K562 (cell line): ENCODE results near the gene FMOD. TPM values are rescaled to one million over a fixed set of nuclear protein-coding genes. Genes with fewer than 3 reads are reported as not detected.

Source experiments
- GATAD2A ChIP-seq: fragments of 450-650 bp; IDR thresholded peaks from 2 replicates; pipeline ENCODE4 v1.6.1; 2017
- HLTF ChIP-seq: fragments of 450-650 bp; IDR thresholded peaks from 2 replicates; pipeline ENCODE4 v1.6.1; 2016
- PHF21A ChIP-seq: fragments of 450-650 bp; IDR thresholded peaks from 2 replicates; pipeline ENCODE4 v1.6.1; 2017; ENCODE audit warnings: low read depth, borderline replicate concordance
- TCF7 ChIP-seq: sonication (generic); IDR thresholded peaks from 2 replicates; pipeline ENCODE4 v1.6.1; 2016; ENCODE audit warnings: antibody characterized with exemption, borderline replicate concordance
- ZNF133 ChIP-seq: fragments of 250-450 bp; sonication (Bioruptor Pico); IDR thresholded peaks from 2 replicates; pipeline ENCODE4 v1.4.0; 2020; ENCODE audit warnings: mild to moderate bottlenecking
- ZNF696 ChIP-seq: fragments of 250-450 bp; sonication (Bioruptor Pico); conservative IDR thresholded peaks from 2 replicates; pipeline ENCODE4 v1.4.0; 2020; ENCODE audit warnings: mild to moderate bottlenecking, moderate library complexity
- polyA plus RNA-seq, 8 experiments: library from polyadenylated mRNA; depleted of rRNA in 4 of 8; stranded (reverse) in 5 of 8; unstranded in 3 of 8; fragments of >200 nt; fragmentation: Nextera tagmentation in 2 of 8; fragmentation: Illumina TruSeq in 1 of 8; extraction: Ambion mirVana in 2 of 8; extraction: Trizol in 1 of 8; gene quantifications; 2 replicates each; pipeline versions ENCODE4 v1.2.1 to v1.2.3, GENCODE V29; 2011 to 2014; ENCODE audit warnings: inconsistent platforms in 1 of 8, missing spikeins in 1 of 8
- total RNA-seq, 7 experiments: library from RNA; depleted of rRNA in 6 of 7; stranded (reverse); fragments of >200 nt in 6 of 7; fragmentation: Illumina TruSeq in 2 of 7; extraction: Trizol in 2 of 7; gene quantifications; 2 replicates each; pipeline versions ENCODE4 v1.2.1 to v1.2.3, GENCODE V29; 2011 to 2021; ENCODE audit warnings: low replicate concordance in 1 of 7
- TF ChIP-seq, protein P1 (sequence below), 2 experiments: fragments of 450-650 bp in 1 of 2; sonication (generic) in 1 of 2; formaldehyde crosslinking in 1 of 2; IDR thresholded peaks; 2 replicates each; pipeline versions ENCODE4 v1.7.1 to v1.9.0; 2016 to 2022; ENCODE audit warnings: inconsistent platforms in 1 of 2, mild to moderate bottlenecking in 1 of 2, missing genetic modification reagents in 1 of 2
- TF ChIP-seq, protein P2 (sequence below): sonication (generic); IDR thresholded peaks from 2 replicates; pipeline ENCODE4 v1.6.1; 2016
- TF ChIP-seq, protein P3 (sequence below): fragments of 450-650 bp; formaldehyde crosslinking; IDR thresholded peaks from 2 replicates; pipeline ENCODE4 v1.4.0; 2022; ENCODE audit warnings: mild to moderate bottlenecking, moderate library complexity
- TF ChIP-seq, protein P4 (sequence below): fragments of 250-450 bp; sonication (Bioruptor Pico); IDR thresholded peaks from 2 replicates; pipeline ENCODE4 v1.4.0; 2020; ENCODE audit warnings: mild to moderate bottlenecking, moderate library complexity
- TF ChIP-seq, protein P5 (sequence below): sonication (generic); formaldehyde crosslinking; IDR thresholded peaks from 2 replicates; pipeline ENCODE4 v1.8.1; 2023; ENCODE audit warnings: mild to moderate bottlenecking, missing genetic modification reagents

Gene FMOD
- total and polyA plus RNA-seq, 9 of the 15 experiments (the other 6 are each of a cell fraction or from before 2014, with no cell fraction given) = 0.03 to 0.13 (median 0.03) TPM; not detected in 6

DNA sequence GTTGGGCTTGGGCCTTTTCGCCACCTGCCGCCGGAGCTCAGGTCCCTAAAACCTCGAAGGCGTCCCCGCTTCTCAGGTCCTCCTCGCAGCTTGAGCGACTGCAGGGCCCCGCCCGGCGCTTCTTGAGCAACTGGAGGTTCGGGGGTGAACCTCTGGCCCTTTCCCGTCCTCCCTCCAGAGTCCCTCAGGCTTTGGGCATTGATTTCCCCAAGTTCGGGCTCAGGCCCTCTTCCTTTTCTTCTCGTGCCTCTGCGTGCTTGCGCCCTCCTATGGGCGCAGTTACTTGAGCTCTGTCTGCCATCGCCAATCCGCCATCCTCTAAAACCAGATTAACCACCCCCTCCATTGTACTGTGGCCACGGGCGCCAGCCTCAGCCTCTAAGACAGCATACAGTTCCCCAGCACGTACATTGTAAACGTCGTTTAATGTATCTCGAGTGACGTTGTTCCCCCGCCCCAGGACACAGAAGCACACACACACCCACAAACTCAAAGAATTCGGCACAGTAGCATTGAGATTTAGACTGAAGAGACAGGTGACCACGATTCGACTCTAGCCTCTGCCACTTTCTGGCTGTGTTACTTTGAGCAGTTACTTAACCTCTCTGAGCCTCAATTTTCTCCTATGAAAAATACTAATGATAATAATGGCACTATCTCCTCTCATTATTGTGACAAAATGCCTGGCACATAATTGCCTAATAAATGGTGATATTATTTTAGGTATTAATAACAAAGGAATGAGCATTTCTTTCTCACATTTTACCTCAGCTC is 23.1 kb downstream of the FMOD start (continued):
- TF ChIP-seq, protein P1, sequence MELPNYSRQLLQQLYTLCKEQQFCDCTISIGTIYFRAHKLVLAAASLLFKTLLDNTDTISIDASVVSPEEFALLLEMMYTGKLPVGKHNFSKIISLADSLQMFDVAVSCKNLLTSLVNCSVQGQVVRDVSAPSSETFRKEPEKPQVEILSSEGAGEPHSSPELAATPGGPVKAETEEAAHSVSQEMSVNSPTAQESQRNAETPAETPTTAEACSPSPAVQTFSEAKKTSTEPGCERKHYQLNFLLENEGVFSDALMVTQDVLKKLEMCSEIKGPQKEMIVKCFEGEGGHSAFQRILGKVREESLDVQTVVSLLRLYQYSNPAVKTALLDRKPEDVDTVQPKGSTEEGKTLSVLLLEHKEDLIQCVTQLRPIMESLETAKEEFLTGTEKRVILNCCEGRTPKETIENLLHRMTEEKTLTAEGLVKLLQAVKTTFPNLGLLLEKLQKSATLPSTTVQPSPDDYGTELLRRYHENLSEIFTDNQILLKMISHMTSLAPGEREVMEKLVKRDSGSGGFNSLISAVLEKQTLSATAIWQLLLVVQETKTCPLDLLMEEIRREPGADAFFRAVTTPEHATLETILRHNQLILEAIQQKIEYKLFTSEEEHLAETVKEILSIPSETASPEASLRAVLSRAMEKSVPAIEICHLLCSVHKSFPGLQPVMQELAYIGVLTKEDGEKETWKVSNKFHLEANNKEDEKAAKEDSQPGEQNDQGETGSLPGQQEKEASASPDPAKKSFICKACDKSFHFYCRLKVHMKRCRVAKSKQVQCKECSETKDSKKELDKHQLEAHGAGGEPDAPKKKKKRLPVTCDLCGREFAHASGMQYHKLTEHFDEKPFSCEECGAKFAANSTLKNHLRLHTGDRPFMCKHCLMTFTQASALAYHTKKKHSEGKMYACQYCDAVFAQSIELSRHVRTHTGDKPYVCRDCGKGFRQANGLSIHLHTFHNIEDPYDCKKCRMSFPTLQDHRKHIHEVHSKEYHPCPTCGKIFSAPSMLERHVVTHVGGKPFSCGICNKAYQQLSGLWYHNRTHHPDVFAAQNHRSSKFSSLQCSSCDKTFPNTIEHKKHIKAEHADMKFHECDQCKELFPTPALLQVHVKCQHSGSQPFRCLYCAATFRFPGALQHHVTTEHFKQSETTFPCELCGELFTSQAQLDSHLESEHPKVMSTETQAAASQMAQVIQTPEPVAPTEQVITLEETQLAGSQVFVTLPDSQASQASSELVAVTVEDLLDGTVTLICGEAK (IDR thresholded peaks at IDR 0.05) = no peak; the same call in 1 of the 2 replicates
- TF ChIP-seq, protein P1 (CRISPR knock-in tag; IDR thresholded peaks at IDR 0.05) = peak; percentile 19; the same call in 1 of the 2 replicates
- TF ChIP-seq HLTF (peak; percentile 52; the same call in 1 of the 2 replicates), PHF21A (0 out of 2 replicates have a peak, but pooled peaks have one; percentile 64), TCF7 (no peak), ZNF133 (no peak), ZNF696 (no peak), GATAD2A (no peak)
- TF ChIP-seq, protein P2, sequence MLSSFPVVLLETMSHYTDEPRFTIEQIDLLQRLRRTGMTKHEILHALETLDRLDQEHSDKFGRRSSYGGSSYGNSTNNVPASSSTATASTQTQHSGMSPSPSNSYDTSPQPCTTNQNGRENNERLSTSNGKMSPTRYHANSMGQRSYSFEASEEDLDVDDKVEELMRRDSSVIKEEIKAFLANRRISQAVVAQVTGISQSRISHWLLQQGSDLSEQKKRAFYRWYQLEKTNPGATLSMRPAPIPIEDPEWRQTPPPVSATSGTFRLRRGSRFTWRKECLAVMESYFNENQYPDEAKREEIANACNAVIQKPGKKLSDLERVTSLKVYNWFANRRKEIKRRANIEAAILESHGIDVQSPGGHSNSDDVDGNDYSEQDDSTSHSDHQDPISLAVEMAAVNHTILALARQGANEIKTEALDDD = 0 out of 2 replicates have a peak, but pooled peaks have one; percentile 29
- TF ChIP-seq, protein P3, sequence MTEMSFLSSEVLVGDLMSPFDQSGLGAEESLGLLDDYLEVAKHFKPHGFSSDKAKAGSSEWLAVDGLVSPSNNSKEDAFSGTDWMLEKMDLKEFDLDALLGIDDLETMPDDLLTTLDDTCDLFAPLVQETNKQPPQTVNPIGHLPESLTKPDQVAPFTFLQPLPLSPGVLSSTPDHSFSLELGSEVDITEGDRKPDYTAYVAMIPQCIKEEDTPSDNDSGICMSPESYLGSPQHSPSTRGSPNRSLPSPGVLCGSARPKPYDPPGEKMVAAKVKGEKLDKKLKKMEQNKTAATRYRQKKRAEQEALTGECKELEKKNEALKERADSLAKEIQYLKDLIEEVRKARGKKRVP = 0 out of 2 replicates have a peak, but pooled peaks have one; percentile 33
- TF ChIP-seq, protein P4, sequence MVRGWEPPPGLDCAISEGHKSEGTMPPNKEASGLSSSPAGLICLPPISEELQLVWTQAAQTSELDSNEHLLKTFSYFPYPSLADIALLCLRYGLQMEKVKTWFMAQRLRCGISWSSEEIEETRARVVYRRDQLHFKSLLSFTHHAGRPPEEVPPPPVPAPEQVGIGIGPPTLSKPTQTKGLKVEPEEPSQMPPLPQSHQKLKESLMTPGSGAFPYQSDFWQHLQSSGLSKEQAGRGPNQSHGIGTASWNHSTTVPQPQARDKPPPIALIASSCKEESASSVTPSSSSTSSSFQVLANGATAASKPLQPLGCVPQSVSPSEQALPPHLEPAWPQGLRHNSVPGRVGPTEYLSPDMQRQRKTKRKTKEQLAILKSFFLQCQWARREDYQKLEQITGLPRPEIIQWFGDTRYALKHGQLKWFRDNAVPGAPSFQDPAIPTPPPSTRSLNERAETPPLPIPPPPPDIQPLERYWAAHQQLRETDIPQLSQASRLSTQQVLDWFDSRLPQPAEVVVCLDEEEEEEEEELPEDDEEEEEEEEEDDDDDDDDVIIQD = no peak
- TF ChIP-seq, protein P5, sequence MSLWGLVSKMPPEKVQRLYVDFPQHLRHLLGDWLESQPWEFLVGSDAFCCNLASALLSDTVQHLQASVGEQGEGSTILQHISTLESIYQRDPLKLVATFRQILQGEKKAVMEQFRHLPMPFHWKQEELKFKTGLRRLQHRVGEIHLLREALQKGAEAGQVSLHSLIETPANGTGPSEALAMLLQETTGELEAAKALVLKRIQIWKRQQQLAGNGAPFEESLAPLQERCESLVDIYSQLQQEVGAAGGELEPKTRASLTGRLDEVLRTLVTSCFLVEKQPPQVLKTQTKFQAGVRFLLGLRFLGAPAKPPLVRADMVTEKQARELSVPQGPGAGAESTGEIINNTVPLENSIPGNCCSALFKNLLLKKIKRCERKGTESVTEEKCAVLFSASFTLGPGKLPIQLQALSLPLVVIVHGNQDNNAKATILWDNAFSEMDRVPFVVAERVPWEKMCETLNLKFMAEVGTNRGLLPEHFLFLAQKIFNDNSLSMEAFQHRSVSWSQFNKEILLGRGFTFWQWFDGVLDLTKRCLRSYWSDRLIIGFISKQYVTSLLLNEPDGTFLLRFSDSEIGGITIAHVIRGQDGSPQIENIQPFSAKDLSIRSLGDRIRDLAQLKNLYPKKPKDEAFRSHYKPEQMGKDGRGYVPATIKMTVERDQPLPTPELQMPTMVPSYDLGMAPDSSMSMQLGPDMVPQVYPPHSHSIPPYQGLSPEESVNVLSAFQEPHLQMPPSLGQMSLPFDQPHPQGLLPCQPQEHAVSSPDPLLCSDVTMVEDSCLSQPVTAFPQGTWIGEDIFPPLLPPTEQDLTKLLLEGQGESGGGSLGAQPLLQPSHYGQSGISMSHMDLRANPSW (CRISPR knock-in tag) = no peak
